Suprapubic skin (tissue), 4 donors: ENCODE results near the gene RAMACL. TPM values are rescaled to one million over a fixed set of nuclear protein-coding genes. Genes with fewer than 3 reads are reported as not detected.
"Not testable (repeated sequence)": the region's sequence is repeated elsewhere in the genome, so short reads cannot be mapped to it uniquely, and the experiment has no call there.

Experiments used
- DNase-seq, 2 donors: peaks; one replicate each; pipeline ENCODE4 v3.0.0-alpha.2; 2019; ENCODE audit warnings: low spot score in 2 of 2
- H3K27ac ChIP-seq: fragments of 200-600 bp; sonication (generic); one replicate; pipeline ENCODE4 v1.5.1; 2019
- H3K27me3 ChIP-seq: fragments of 200-600 bp; sonication (generic); one replicate; pipeline ENCODE4 v1.5.1; 2019
- H3K36me3 ChIP-seq: fragments of 200-600 bp; sonication (generic); one replicate; pipeline ENCODE4 v1.5.1; 2019
- H3K4me1 ChIP-seq: fragments of 200-600 bp; sonication (generic); one replicate; pipeline ENCODE4 v1.5.1; 2019
- H3K4me3 ChIP-seq: fragments of 200-600 bp; sonication (generic); one replicate; pipeline ENCODE4 v1.5.1; 2019; ENCODE audit warnings: mild to moderate bottlenecking
- H3K9me3 ChIP-seq: fragments of 200-600 bp; sonication (generic); one replicate; pipeline ENCODE4 v1.5.1; 2019
- CTCF ChIP-seq, 2 donors: fragments of 200-600 bp in 1 of 2; fragments of 450-650 bp in 1 of 2; sonication (generic) in 1 of 2; IDR thresholded peaks; one replicate each; pipeline ENCODE4 v1.5.1; 2016 to 2019; ENCODE audit warnings: antibody characterized with exemption in 2 of 2, mild to moderate bottlenecking in 1 of 2, moderate library complexity in 1 of 2
- EP300 ChIP-seq: sonication (generic); formaldehyde crosslinking; IDR thresholded peaks from one replicate; pipeline ENCODE4 v1.6.1; 2017; ENCODE audit warnings: antibody characterized with exemption
- POLR2A ChIP-seq, 2 donors: fragments of 450-650 bp; IDR thresholded peaks; one replicate each; pipeline ENCODE4 v1.6.1; 2017; ENCODE audit warnings: antibody characterized with exemption in 2 of 2, mild to moderate bottlenecking in 2 of 2, moderate library complexity in 2 of 2
- POLR2AphosphoS5 ChIP-seq, 3 donors: sonication (generic); formaldehyde crosslinking; IDR thresholded peaks; one replicate each; pipeline ENCODE4 v1.6.1; 2017; ENCODE audit warnings: antibody characterized with exemption in 3 of 3
- whole genome bisulfite sequencing: methylation state at CpG from one replicate; pipeline ENCODE4 v1.1.5; 2018; 5-methylcytosine and 5-hydroxymethylcytosine counted together
- total RNA-seq, 4 donors: library from RNA; depleted of rRNA; stranded (reverse); fragments of >200 nt; gene quantifications; one replicate each; pipeline ENCODE4 v1.1.0, GENCODE V29; 2016

RAMACL gene
- total RNA-seq, 4 donors from 2014 or later = 1.0 to 3.6 (median 1.1) TPM

GRCh38 chr6:166583230-166583965 lies 3.1 kb downstream of the RAMACL start:
- no peak overlapping the region for H3K27ac ChIP-seq
- H3K4me3 ChIP-seq = no peak overlapping the region
- H3K27me3 ChIP-seq = no peaks in the 10 kb centered on the region
- no peak for TF ChIP-seq POLR2AphosphoS5 (IDR thresholded peaks at IDR 0.05)
- no peak for TF ChIP-seq CTCF (IDR thresholded peaks at IDR 0.05)
- no peak for TF ChIP-seq EP300
- TF ChIP-seq POLR2A (IDR thresholded peaks at IDR 0.05) = no peak
- DNase-seq = no peak
- peaks cover 3% of the 10 kb centered on the region for H3K4me1 ChIP-seq
- 78% methylated on average over 15 of the region's 15 CpGs for WGBS
- no peaks in the 10 kb centered on the region for H3K9me3 ChIP-seq
- no peaks in the 10 kb centered on the region for H3K36me3 ChIP-seq

- DNase-seq = no peak
- no peaks in the 10 kb centered on the region for H3K4me1 ChIP-seq
- no peak for TF ChIP-seq POLR2A (IDR thresholded peaks at IDR 0.05)
- no peak for TF ChIP-seq CTCF (IDR thresholded peaks at IDR 0.05)
- TF ChIP-seq EP300 = no peak
- TF ChIP-seq POLR2AphosphoS5 (IDR thresholded peaks at IDR 0.05) = no peak
- WGBS = 84% methylated on average over 6 of the region's 6 CpGs
- H3K36me3 ChIP-seq = no peaks in the 10 kb centered on the region
- no peak overlapping the region for H3K4me3 ChIP-seq
- no peaks in the 10 kb centered on the region for H3K9me3 ChIP-seq
- no peaks in the 10 kb centered on the region for H3K27me3 ChIP-seq
- no peak overlapping the region for H3K27ac ChIP-seq
Measured at GRCh38 chr6:166582258-166582657, 4.2 kb downstream of the RAMACL start.

- H3K27ac ChIP-seq, H3K4me3 ChIP-seq, H3K4me1 ChIP-seq, DNase-seq, H3K9me3 ChIP-seq, H3K27me3 ChIP-seq, H3K36me3 ChIP-seq: not testable (repeated sequence)
- 96% methylated on average over 8 of the region's 8 CpGs for WGBS
Measured at GRCh38 chr6:166581801-166582200, 4.7 kb downstream of the RAMACL start.

- H3K36me3 ChIP-seq = no peaks in the 10 kb centered on the region
- no peak overlapping the region for H3K27ac ChIP-seq
- no peak for TF ChIP-seq POLR2AphosphoS5 (IDR thresholded peaks at IDR 0.05)
- TF ChIP-seq EP300 = no peak
- no peak for TF ChIP-seq CTCF (IDR thresholded peaks at IDR 0.05)
- no peak for TF ChIP-seq POLR2A (IDR thresholded peaks at IDR 0.05)
- H3K27me3 ChIP-seq = no peaks in the 10 kb centered on the region
- no peak overlapping the region for H3K4me3 ChIP-seq
- H3K9me3 ChIP-seq = no peaks in the 10 kb centered on the region
- 95% methylated on average over 11 of the region's 11 CpGs for WGBS
- H3K4me1 ChIP-seq = no peaks in the 10 kb centered on the region
- no peak for DNase-seq
Measured at GRCh38 chr6:166581091-166581511, 5.4 kb downstream of the RAMACL start.

- Histone ChIP-seq H3K36me3 (no peaks in the 10 kb centered on the region), H3K9me3 (no peaks in the 10 kb centered on the region), H3K4me1 (no peaks in the 10 kb centered on the region), H3K4me3 (no peak overlapping the region), H3K27me3 (no peaks in the 10 kb centered on the region), H3K27ac (no peak overlapping the region)
- DNase-seq = no peak
- 82% methylated on average over 17 of the region's 17 CpGs for WGBS
- no peak for TF ChIP-seq POLR2A (IDR thresholded peaks at IDR 0.05)
- no peak for TF ChIP-seq EP300
- no peak for TF ChIP-seq CTCF (IDR thresholded peaks at IDR 0.05)
- no peak for TF ChIP-seq POLR2AphosphoS5 (IDR thresholded peaks at IDR 0.05)
Measured at GRCh38 chr6:166580076-166581050, 6.1 kb downstream of the RAMACL start.
